Measurements from ENCODE around the gene FRMD4B. TPM values are rescaled to one million over a fixed set of nuclear protein-coding genes. Genes with fewer than 3 reads are reported as not detected.

FRMD4B gene
- polyA plus RNA-seq, 3 donors, result 13.2 to 21.0 (median 19.6) TPM

DNA sequence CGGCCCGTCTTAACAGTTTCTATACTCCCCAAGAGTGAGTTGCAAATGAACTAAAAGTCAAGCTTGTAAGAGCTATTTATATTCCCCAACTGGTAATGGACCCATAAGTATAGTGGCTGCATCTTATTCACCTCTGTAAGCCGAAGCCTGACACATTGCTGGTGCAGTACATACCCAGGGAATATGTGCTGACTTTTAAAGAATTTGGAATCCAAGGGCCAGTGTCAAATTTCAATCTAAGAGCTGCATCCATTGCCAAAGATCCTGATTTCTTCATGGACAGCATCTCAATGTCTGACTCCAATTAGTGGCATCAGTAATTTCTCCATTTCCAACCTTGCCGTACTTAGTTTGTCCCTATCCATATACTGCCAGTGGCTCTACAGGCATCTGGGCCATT is 42.0 kb downstream of the FRMD4B start:
- Histone ChIP-seq H3K4me3 (replicated peaks in 1 of 3; ENCODE audit: low read depth in 2 of 3, low read length in 3 of 3) (no peak overlapping the region), H3K4me1 (ENCODE audit: control insufficient read depth in 1 of 2, insufficient read depth in 2 of 2, low read length in 2 of 2) (peaks cover 17 to 18% of the 10 kb centered on the region in 2 donors), H3K4me2 (replicated peaks; ENCODE audit: extremely low read depth, low read length, poor library complexity, severe bottlenecking) (no peak overlapping the region), H3K9ac (ENCODE audit: insufficient read depth, low read length, poor library complexity, severe bottlenecking) (no peak overlapping the region), H3K36me3 (replicated peaks in 1 of 2; ENCODE audit: control insufficient read depth in 1 of 2, insufficient read depth in 2 of 2, low read length in 2 of 2) (no peaks in the 10 kb centered on the region), H3K27ac (ENCODE audit: low read depth in 1 of 2, low read length in 2 of 2) (no peak overlapping the region), H4K20me1 (ENCODE audit: insufficient read depth, low read length) (peaks cover 19% of the 10 kb centered on the region), H3K79me2 (ENCODE audit: insufficient read depth, low read length) (no peaks in the 10 kb centered on the region), H2AFZ (ENCODE audit: insufficient read depth, low read depth, low read length, poor library complexity, severe bottlenecking) (no peak overlapping the region), H3K9me3 (replicated peaks in 1 of 2; ENCODE audit: control insufficient read depth in 1 of 2, insufficient read depth in 1 of 2, low read length in 2 of 2) (peaks cover 0 to 4% of the 10 kb centered on the region in 2 donors), H3K27me3 (ENCODE audit: control insufficient read depth in 2 of 2, insufficient read depth in 2 of 2, low read length in 2 of 2) (no peaks in the 10 kb centered on the region)
- Mint-ChIP-seq H3K27me3 (ENCODE audit: low read depth in 3 of 3) (peaks cover 0 to 2% (median 1%) of the 10 kb centered on the region in 3 donors), H3K4me1 (peaks cover 33% of the 10 kb centered on the region), H3K36me3 (peaks cover 0 to 6% of the 10 kb centered on the region in 2 donors), H3K4me3 (no peak overlapping the region), H3K27ac (no peak overlapping the region), H3K9me3 (peaks cover 0 to 19% (median 7%) of the 10 kb centered on the region in 7 donors)
- intact Hi-C loops (cut with micrococcal nuclease), result no loop called here
- 100% methylated on average over 1 of the region's 4 CpGs for WGBS (ENCODE audit: insufficient coverage)
- no peak for DNase-seq
- TF ChIP-seq, protein P1, sequence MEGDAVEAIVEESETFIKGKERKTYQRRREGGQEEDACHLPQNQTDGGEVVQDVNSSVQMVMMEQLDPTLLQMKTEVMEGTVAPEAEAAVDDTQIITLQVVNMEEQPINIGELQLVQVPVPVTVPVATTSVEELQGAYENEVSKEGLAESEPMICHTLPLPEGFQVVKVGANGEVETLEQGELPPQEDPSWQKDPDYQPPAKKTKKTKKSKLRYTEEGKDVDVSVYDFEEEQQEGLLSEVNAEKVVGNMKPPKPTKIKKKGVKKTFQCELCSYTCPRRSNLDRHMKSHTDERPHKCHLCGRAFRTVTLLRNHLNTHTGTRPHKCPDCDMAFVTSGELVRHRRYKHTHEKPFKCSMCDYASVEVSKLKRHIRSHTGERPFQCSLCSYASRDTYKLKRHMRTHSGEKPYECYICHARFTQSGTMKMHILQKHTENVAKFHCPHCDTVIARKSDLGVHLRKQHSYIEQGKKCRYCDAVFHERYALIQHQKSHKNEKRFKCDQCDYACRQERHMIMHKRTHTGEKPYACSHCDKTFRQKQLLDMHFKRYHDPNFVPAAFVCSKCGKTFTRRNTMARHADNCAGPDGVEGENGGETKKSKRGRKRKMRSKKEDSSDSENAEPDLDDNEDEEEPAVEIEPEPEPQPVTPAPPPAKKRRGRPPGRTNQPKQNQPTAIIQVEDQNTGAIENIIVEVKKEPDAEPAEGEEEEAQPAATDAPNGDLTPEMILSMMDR (IDR thresholded peaks at IDR 0.05), result no peak

DNA sequence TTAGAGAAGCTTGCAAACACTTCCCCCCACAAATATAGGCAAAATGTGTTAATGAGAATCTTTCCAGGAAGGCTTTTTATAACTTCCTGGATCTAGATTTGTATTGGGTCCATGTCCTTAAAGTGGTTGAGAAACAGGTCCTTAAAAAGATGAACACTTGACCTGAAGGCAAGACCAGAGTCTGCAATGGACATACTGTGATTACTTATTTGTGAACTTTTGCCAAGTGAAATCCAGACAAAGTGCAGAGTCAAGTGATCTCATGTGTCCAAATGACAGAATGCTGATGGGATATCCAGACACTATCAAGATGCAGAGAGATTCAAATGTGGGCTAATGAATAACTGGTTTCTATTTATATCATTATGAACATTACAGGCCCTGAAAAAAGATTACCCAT is 43.8 kb downstream of the FRMD4B start:
- peaks cover 0 to 4% of the 10 kb centered on the region in 2 donors for H3K9me3 ChIP-seq (replicated peaks in 1 of 2; ENCODE audit: control insufficient read depth in 1 of 2, insufficient read depth in 1 of 2, low read length in 2 of 2)
- peaks cover 19 to 20% of the 10 kb centered on the region in 2 donors for H3K4me1 ChIP-seq (ENCODE audit: control insufficient read depth in 1 of 2, insufficient read depth in 2 of 2, low read length in 2 of 2)
- Mint-ChIP-seq H3K4me3 (no peak overlapping the region), H3K9me3 (peaks cover 0 to 13% (median 7%) of the 10 kb centered on the region in 7 donors), H3K4me1 (peaks cover 33% of the 10 kb centered on the region), H3K27me3 (ENCODE audit: low read depth in 3 of 3) (peaks cover 0 to 2% (median 1%) of the 10 kb centered on the region in 3 donors), H3K36me3 (peaks cover 3 to 7% of the 10 kb centered on the region in 2 donors), H3K27ac (no peak overlapping the region)
- peak overlapping the region in 1 of 2 donors; percentile 30 for H3K27ac ChIP-seq (ENCODE audit: low read depth in 1 of 2, low read length in 2 of 2)
- no peaks in the 10 kb centered on the region for H3K79me2 ChIP-seq (ENCODE audit: insufficient read depth, low read length)
- peaks cover 19% of the 10 kb centered on the region for H4K20me1 ChIP-seq (ENCODE audit: insufficient read depth, low read length)
- H3K4me2 ChIP-seq (replicated peaks; ENCODE audit: extremely low read depth, low read length, poor library complexity, severe bottlenecking), result no peak overlapping the region
- DNase-seq, result no peak
- no peak overlapping the region for H3K9ac ChIP-seq (ENCODE audit: insufficient read depth, low read length, poor library complexity, severe bottlenecking)
- intact Hi-C loops (cut with micrococcal nuclease), result no loop called here
- TF ChIP-seq, protein P1 (IDR thresholded peaks at IDR 0.05), result no peak
- no peak overlapping the region for H2AFZ ChIP-seq (ENCODE audit: insufficient read depth, low read depth, low read length, poor library complexity, severe bottlenecking)
- H3K36me3 ChIP-seq (replicated peaks in 1 of 2; ENCODE audit: control insufficient read depth in 1 of 2, insufficient read depth in 2 of 2, low read length in 2 of 2), result no peaks in the 10 kb centered on the region
- no peak overlapping the region for H3K4me3 ChIP-seq (replicated peaks in 1 of 3; ENCODE audit: low read depth in 2 of 3, low read length in 3 of 3)
- no peaks in the 10 kb centered on the region for H3K27me3 ChIP-seq (ENCODE audit: control insufficient read depth in 2 of 2, insufficient read depth in 2 of 2, low read length in 2 of 2)
